ENCODE results near the gene NKAIN4. TPM values are rescaled to one million over a fixed set of nuclear protein-coding genes. Genes with fewer than 3 reads are reported as not detected.

The NKAIN4 gene
- total and polyA plus RNA-seq, 2 experiments from 2014 or later: 13.5 to 21.0 TPM

- TF ChIP-seq EZH2phosphoT487 (IDR thresholded peaks at IDR 0.05; ENCODE audit: low read depth, severe bottlenecking, unreplicated experiment) (no peak), EZH2 (IDR thresholded peaks at IDR 0.05; ENCODE audit: borderline replicate concordance) (no peak)
- TF ChIP-seq, protein P1, sequence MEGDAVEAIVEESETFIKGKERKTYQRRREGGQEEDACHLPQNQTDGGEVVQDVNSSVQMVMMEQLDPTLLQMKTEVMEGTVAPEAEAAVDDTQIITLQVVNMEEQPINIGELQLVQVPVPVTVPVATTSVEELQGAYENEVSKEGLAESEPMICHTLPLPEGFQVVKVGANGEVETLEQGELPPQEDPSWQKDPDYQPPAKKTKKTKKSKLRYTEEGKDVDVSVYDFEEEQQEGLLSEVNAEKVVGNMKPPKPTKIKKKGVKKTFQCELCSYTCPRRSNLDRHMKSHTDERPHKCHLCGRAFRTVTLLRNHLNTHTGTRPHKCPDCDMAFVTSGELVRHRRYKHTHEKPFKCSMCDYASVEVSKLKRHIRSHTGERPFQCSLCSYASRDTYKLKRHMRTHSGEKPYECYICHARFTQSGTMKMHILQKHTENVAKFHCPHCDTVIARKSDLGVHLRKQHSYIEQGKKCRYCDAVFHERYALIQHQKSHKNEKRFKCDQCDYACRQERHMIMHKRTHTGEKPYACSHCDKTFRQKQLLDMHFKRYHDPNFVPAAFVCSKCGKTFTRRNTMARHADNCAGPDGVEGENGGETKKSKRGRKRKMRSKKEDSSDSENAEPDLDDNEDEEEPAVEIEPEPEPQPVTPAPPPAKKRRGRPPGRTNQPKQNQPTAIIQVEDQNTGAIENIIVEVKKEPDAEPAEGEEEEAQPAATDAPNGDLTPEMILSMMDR (IDR thresholded peaks at IDR 0.05; ENCODE audit: poor library complexity): no peak
- H3K27ac ChIP-seq: no peak overlapping the region
- H3K36me3 ChIP-seq (replicated peaks; ENCODE audit: insufficient read depth, low read depth): no peaks in the 10 kb centered on the region
- no peaks in the 10 kb centered on the region for H3K9me3 ChIP-seq (ENCODE audit: low read depth)
- H3K4me1 ChIP-seq (ENCODE audit: insufficient read depth): peaks cover 3% of the 10 kb centered on the region
- no peaks in the 10 kb centered on the region for H4K20me1 ChIP-seq (ENCODE audit: insufficient read depth, poor library complexity, severe bottlenecking)
- no peaks in the 10 kb centered on the region for H3K79me2 ChIP-seq
- H3K9me2 ChIP-seq (replicated peaks; ENCODE audit: insufficient read depth): no peaks in the 10 kb centered on the region
- no peak for DNase-seq (ENCODE audit: low spot score)
- peaks cover 10% of the 10 kb centered on the region for H3K27me3 ChIP-seq
- 71% methylated on average over 17 of the region's 19 CpGs for WGBS (ENCODE audit: low lambda C conversion rate, missing lambda C conversion rate)
- no peak overlapping the region for H2AFZ ChIP-seq
- no peak overlapping the region for H3K4me3 ChIP-seq
- no peak overlapping the region for H3K4me2 ChIP-seq
These were observed 40.8 kb upstream of the NKAIN4 start for GRCh38 chr20:63295018-63295417.

DNA sequence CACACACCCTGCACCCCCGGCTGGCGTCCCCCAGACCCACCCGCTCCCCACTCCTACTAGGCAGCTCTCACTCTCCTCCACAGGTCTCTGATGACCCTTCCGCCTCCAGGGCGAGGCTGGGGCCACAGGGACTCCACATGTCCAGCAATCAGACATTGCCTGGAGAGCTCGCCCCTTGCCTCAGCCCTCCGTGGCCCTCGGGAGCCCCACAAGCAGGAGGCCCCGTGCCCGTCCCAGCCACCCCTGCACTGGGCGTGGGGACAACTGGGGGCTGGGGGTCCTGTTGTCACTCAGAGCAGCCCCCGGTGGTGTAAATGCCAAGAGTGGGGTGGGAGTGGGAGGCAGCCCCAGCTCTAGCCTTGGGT is 40.3 kb upstream of the NKAIN4 start:
- Histone ChIP-seq H3K4me3 (no peak overlapping the region), H2AFZ (no peak overlapping the region), H3K27ac (no peak overlapping the region), H3K9me3 (ENCODE audit: low read depth) (no peaks in the 10 kb centered on the region), H3K4me1 (ENCODE audit: insufficient read depth) (peaks cover 3% of the 10 kb centered on the region), H4K20me1 (ENCODE audit: insufficient read depth, poor library complexity, severe bottlenecking) (no peaks in the 10 kb centered on the region), H3K79me2 (no peaks in the 10 kb centered on the region), H3K27me3 (peaks cover 10% of the 10 kb centered on the region), H3K9me2 (replicated peaks; ENCODE audit: insufficient read depth) (no peaks in the 10 kb centered on the region), H3K36me3 (replicated peaks; ENCODE audit: insufficient read depth, low read depth) (no peaks in the 10 kb centered on the region), H3K4me2 (no peak overlapping the region)
- WGBS (ENCODE audit: low lambda C conversion rate, missing lambda C conversion rate): 84% methylated on average over 9 of the region's 12 CpGs
- DNase-seq (ENCODE audit: low spot score): no peak
- no peak for TF ChIP-seq EZH2phosphoT487 (IDR thresholded peaks at IDR 0.05; ENCODE audit: low read depth, severe bottlenecking, unreplicated experiment)
- TF ChIP-seq EZH2 (IDR thresholded peaks at IDR 0.05; ENCODE audit: borderline replicate concordance): no peak
- TF ChIP-seq, protein P1 (IDR thresholded peaks at IDR 0.05; ENCODE audit: poor library complexity): no peak

DNA sequence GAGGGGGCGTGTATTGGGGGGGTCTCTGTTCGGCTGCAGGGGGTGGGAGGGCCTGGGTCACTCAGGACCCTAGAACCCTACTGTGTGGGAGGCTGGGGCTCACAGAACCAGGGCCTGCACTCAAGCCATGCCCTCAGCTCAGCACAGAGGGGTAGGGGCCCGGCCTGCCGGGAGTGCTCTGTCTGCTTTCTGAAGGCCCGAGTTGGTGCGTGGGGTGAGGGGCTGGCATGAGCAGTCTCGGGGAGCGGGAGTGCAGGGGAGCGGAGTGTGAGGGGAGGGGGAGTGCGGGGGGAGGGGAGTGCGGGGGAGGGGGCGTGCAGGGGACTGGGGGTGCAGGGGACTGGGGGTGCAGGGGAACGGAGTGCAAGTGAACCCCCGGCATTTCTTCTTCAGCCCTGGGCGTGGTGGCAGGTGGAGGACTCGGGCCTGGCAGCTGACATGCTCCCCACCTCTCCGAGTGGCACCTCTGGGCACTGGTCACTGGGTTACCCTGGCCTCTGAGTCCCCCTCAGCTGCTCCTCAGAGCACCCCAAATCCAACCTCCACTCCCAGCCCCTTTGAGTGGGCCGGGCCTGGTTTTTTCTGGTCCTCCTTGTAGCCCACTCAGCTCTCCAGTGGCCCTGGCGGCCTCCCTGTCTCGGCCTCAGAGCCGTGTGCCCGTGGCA is 39.7 kb upstream of the NKAIN4 start:
- H3K36me3 ChIP-seq (replicated peaks; ENCODE audit: insufficient read depth, low read depth): no peaks in the 10 kb centered on the region
- H3K9me2 ChIP-seq (replicated peaks; ENCODE audit: insufficient read depth): no peaks in the 10 kb centered on the region
- H3K4me1 ChIP-seq (ENCODE audit: insufficient read depth): peaks cover 3% of the 10 kb centered on the region
- TF ChIP-seq, protein P1 (IDR thresholded peaks at IDR 0.05; ENCODE audit: poor library complexity): no peak
- no peak for TF ChIP-seq EZH2 (IDR thresholded peaks at IDR 0.05; ENCODE audit: borderline replicate concordance)
- TF ChIP-seq EZH2phosphoT487 (IDR thresholded peaks at IDR 0.05; ENCODE audit: low read depth, severe bottlenecking, unreplicated experiment): no peak
- no peak overlapping the region for H3K4me3 ChIP-seq
- 48% methylated on average over 9 of the region's 22 CpGs for WGBS (ENCODE audit: low lambda C conversion rate, missing lambda C conversion rate)
- no peak overlapping the region for H3K4me2 ChIP-seq
- H4K20me1 ChIP-seq (ENCODE audit: insufficient read depth, poor library complexity, severe bottlenecking): no peaks in the 10 kb centered on the region
- no peak overlapping the region for H2AFZ ChIP-seq
- no peaks in the 10 kb centered on the region for H3K79me2 ChIP-seq
- H3K9me3 ChIP-seq (ENCODE audit: low read depth): no peaks in the 10 kb centered on the region
- H3K27ac ChIP-seq: no peak overlapping the region
- H3K27me3 ChIP-seq: peaks cover 10% of the 10 kb centered on the region
- no peak for DNase-seq (ENCODE audit: low spot score)
